ENCODE data around the gene C2orf72.
"Not testable (repeated sequence)": the region's sequence is repeated elsewhere in the genome, so short reads cannot be mapped to it uniquely, and the experiment has no call there.

C2orf72 gene

DNA sequence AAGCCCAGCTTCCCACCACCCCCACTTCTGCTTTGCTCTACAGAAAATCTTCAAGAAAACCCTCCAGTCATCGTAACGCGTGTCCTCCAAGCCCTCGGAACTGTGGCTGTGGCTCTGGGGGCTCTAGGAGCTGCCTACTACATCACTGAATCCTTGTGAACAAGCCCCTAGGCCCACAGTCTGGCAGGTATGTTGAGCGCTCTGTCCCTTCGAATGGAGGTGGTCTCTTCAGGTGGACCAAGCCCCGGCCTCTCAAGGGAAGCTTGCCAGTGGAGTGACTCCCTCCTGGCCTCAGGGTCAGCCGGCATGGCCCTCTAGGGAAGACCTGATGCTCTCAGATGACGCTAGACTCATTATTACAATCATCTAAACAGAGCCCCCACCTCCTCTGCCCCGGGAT lies 34.7 kb upstream of the C2orf72 start:
- TF ChIP-seq, protein P1, sequence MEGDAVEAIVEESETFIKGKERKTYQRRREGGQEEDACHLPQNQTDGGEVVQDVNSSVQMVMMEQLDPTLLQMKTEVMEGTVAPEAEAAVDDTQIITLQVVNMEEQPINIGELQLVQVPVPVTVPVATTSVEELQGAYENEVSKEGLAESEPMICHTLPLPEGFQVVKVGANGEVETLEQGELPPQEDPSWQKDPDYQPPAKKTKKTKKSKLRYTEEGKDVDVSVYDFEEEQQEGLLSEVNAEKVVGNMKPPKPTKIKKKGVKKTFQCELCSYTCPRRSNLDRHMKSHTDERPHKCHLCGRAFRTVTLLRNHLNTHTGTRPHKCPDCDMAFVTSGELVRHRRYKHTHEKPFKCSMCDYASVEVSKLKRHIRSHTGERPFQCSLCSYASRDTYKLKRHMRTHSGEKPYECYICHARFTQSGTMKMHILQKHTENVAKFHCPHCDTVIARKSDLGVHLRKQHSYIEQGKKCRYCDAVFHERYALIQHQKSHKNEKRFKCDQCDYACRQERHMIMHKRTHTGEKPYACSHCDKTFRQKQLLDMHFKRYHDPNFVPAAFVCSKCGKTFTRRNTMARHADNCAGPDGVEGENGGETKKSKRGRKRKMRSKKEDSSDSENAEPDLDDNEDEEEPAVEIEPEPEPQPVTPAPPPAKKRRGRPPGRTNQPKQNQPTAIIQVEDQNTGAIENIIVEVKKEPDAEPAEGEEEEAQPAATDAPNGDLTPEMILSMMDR (IDR thresholded peaks at IDR 0.05; ENCODE audit: control insufficient read depth, insufficient read depth, low read depth, low read length, missing control alignments), result no peak
- no peak overlapping the region for H3K4me3 ChIP-seq (ENCODE audit: control insufficient read depth, low read depth, low read length)
- no peak for DNase-seq (ENCODE audit: low read depth)

DNA sequence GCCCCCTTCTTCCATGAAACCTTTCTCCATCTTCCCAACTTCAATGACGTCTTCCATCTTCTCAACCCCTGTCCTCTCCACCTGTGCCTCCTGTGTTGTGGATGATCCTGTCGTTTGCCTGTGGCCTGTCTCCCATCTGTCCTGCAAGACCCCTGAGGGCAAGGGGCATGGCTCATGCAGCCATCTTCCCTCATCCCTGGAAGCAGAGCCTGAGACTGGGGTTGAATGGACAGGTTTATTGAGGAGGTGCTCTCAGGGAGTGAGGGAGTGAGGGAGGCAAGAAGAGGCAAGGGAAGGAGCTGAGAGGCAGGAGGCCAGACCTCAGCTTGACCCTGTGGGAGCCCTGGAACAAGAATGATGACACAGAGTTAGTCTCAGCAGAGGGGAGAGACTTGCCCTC lies 34.1 kb upstream of the C2orf72 start:
- TF ChIP-seq, protein P1 (IDR thresholded peaks at IDR 0.05; ENCODE audit: control insufficient read depth, insufficient read depth, low read depth, low read length, missing control alignments), result no peak

DNA sequence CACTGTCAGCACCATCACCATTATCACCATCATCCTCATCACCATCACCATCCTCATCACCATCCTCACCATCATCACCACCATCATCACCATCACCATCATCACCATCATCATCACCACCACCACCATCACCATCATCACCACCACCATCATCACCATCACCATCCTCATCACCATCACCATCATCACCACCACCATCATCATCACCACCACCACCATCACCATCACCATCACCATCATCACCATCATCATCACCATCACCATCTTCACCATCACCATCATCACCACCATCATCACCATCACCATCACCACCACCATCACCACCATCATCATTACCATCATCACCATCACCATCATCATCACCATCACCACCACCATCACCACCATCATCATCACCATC lies 32.4 kb upstream of the C2orf72 start:
- DNase-seq (ENCODE audit: low read depth); H3K4me3 ChIP-seq (ENCODE audit: control insufficient read depth, low read depth, low read length): not testable (repeated sequence)

More for the DNA sequence above, 34.1 kb upstream of the C2orf72 start:
- no peak overlapping the region for H3K4me3 ChIP-seq (ENCODE audit: control insufficient read depth, low read depth, low read length)
- no peak for DNase-seq (ENCODE audit: low read depth)

DNA sequence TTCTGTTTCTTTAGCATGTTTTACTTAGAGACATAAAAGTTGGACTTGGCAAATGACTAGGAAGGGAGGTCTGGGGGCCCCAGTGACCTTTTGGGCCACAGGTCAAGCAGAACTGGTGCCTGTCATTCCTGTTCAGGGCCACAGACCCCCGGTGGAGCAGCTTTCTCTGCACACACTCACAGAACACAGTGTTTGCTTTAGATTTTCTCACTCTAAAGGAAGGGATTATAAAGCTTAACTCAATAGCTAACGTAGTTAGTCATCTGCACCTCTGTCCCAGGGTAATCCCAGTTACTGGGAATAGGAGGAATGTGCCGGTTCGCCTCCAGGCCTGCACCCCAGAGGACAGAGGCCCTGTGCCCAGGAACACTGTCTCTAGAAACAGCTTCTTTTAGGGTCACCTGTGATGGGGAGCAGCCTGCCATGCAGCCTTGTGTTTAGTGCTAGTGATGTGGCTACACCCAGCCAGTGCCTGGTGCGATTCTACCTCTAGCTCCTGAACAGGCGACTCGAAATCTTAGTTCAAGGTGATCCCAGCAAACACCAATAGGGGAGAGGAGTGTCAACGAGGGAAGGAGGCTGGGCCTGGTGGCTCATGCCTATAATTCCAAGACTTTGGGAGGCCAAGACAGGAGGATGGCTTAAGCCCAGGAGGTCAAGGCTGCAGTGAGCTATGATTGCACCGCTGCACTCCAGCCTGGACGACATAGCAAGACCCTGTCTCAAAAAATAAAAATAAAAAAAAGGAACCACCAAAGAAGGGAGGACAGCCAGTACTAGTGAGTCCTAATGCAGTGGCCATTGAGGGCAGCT lies 29.8 kb upstream of the C2orf72 start:
- TF ChIP-seq, protein P1 (IDR thresholded peaks at IDR 0.05; ENCODE audit: control insufficient read depth, insufficient read depth, low read depth, low read length, missing control alignments), result no peak
- DNase-seq (ENCODE audit: low read depth), result no peak

DNA sequence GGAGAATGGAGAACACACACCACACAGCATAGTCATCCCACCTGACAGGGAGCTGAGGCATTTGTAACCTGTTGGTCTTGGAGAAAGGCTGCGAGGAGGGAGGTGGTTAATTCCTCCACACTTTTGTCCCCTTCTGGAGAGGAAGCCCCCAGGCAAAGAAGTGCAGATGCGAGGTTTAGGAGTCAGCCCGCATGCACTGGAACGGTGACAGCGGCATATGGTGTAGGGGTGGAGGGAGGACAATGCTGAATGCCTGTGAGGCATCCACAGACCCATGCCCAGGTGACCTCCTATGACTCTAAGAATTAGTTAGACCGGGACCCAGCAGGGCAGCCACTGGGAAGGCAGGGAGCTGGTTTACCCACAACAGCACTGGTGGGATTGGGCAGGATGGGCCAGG lies 29.2 kb upstream of the C2orf72 start:
- TF ChIP-seq, protein P1 (IDR thresholded peaks at IDR 0.05; ENCODE audit: control insufficient read depth, insufficient read depth, low read depth, low read length, missing control alignments), result no peak
- DNase-seq (ENCODE audit: low read depth), result no peak
- H3K4me3 ChIP-seq (ENCODE audit: control insufficient read depth, low read depth, low read length), result no peak overlapping the region

More for the DNA sequence above, 29.8 kb upstream of the C2orf72 start:
- H3K4me3 ChIP-seq (ENCODE audit: control insufficient read depth, low read depth, low read length), result no peak overlapping the region

DNA sequence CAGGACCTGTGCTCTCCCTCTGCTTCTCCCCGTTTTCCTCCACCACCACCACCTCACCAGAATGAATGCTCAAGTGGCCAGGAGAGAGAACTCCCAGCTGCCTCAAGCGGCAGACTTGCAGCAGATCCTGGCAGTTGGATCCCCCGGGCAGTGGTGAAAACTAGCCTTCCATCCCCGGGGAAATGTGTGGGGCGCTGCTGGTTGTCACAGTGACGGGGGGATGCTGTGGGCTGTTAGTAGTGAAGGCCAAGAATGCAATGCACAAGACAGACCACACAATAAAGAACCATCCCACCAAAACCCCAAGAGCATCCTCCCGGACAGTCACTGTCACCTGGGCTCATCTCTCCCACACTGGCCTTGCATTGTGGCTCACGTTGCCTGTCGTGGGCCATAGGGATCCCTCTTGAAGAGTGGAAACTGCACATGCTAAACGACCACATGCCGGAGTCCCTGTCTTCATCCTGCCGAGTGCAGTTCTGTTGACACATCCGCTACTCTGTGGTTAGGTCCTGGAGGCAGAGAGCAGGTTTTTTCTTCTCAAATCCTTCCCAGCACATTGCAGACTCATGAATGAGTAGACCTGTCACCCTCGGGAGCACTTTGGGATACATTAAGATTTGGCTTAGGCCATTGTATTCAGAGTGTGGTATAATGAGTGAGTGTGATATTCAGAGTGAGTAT lies 27.9 kb upstream of the C2orf72 start:
- H3K4me3 ChIP-seq (ENCODE audit: control insufficient read depth, low read depth, low read length), result no peak overlapping the region
- DNase-seq (ENCODE audit: low read depth), result no peak
- TF ChIP-seq, protein P1 (IDR thresholded peaks at IDR 0.05; ENCODE audit: control insufficient read depth, insufficient read depth, low read depth, low read length, missing control alignments), result no peak

DNA sequence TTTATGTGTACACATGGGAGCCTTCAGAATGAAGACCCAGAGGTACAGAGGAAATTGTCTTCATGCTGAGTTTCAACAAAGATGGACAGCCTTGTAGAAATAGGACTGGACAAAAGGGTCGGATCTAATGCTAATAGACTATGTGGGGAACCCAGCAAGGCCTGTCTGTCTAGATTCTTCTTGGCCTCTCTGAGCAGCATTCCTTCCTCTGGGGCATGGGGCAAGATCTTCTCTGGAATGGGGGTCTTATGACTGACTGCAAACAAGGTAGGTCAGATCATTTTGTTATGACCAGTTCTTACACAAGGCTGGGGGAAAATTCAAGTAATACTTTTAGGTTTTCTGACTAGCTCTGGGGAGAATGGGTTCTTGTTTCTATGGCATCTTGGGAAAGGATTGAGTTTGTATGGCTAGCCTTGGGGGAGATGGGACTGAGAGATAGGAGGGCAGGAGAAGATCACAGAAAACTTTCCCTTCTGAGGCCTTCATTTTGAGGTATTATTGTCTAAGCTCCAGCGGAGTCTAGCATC lies 27.1 kb upstream of the C2orf72 start:
- no peak overlapping the region for H3K4me3 ChIP-seq (ENCODE audit: control insufficient read depth, low read depth, low read length)
- TF ChIP-seq, protein P1 (IDR thresholded peaks at IDR 0.05; ENCODE audit: control insufficient read depth, insufficient read depth, low read depth, low read length, missing control alignments), result no peak
- DNase-seq (ENCODE audit: low read depth), result no peak
